Epithelial cell of alveolus of lung (primary cell): ENCODE measurements around the gene IKBKG. TPM values are rescaled to one million over a fixed set of nuclear protein-coding genes. Genes with fewer than 3 reads are reported as not detected.

Source experiments
- total RNA-seq: library from RNA; depleted of rRNA; stranded (reverse); fragments of >200 nt; gene quantifications from 2 replicates; pipeline ENCODE4 v1.2.1, GENCODE V29; 2015

The IKBKG gene, protein sequence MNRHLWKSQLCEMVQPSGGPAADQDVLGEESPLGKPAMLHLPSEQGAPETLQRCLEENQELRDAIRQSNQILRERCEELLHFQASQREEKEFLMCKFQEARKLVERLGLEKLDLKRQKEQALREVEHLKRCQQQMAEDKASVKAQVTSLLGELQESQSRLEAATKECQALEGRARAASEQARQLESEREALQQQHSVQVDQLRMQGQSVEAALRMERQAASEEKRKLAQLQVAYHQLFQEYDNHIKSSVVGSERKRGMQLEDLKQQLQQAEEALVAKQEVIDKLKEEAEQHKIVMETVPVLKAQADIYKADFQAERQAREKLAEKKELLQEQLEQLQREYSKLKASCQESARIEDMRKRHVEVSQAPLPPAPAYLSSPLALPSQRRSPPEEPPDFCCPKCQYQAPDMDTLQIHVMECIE
- total RNA-seq, result 29.2 and 58.2 TPM in 2 replicates

DNA sequence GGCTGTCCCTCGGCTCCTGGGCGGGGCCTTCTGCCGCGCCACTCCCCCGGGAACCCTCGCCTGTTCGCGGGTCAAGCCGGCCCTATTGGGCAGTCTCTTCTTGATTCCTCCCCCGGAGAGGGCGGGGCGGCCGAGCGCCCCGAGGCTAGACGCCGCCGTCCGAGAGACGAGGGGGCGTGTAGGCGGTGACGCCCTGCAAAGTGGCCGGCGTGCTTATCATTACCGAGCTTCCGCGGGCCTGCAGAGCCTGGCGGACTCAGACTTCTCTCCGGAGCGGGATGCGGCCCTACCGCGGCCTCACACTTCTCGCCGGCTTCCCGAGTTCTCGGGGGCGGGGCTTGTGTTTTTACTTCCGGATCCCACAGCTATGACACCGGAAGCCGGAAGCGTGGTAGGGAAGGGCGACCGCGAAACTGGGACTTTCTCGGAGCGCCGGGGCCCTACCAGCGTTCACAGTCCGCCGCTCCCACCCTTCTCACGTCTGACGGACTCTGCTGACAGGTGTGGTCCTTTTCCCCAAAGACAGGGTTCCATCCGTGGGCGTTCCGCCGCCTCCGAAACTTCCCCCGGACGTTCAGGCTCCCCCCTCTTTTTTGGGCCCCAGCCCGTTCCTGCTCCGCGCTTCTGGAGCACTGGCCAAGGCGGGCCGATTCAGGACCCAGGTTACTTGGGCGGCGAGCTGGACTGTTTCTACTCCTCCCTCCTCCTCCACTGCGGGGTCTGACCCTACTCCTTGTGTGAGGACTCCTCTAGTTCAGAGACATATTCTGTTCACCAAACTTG, at the start of gene IKBKG:
IKBKG (plus strand) TSS at position 376 of the 783 bp plus-strand sequence. CDS start 4,383 bp downstream, outside the sequence.

DNA sequence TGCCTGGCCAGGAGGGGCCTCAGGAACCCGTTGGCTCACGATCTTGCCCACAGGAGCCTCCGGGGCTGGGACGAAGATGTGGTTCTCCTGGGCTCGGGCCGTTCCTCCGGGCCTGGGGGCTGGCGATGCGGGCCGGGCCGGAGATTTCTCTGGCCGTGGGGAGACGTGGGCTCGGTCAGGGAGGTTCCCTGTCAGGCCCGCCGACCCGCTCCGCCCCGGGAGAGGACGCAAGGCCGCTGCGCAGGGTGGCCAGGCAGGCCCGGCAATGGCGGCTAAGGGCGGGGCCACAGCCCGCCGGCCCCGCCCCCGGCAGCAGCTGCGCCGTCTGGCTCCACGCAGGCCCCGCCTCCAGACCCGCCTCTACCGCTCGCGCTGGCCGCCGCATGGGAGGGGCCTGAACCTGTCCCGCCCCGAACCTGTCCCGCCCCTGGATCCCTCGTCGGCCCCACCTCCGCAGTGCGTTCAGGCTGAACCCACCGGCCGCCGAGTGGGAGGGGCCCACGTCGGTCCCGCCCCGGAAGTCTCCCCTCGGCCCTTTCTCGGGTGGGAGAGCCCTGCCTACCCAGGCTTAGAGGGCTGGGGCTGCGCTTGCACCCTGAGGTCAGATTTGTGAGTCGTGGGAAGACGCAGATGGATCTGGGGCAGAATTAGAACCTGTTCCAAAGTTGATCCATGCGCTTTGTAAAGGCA, 31.3 kb upstream of the IKBKG start, which contains the start of gene FAM3A:
FAM3A (minus strand) TSS at position 267 of the 690 bp plus-strand sequence. CDS start 460 bp downstream, outside the sequence.

DNA sequence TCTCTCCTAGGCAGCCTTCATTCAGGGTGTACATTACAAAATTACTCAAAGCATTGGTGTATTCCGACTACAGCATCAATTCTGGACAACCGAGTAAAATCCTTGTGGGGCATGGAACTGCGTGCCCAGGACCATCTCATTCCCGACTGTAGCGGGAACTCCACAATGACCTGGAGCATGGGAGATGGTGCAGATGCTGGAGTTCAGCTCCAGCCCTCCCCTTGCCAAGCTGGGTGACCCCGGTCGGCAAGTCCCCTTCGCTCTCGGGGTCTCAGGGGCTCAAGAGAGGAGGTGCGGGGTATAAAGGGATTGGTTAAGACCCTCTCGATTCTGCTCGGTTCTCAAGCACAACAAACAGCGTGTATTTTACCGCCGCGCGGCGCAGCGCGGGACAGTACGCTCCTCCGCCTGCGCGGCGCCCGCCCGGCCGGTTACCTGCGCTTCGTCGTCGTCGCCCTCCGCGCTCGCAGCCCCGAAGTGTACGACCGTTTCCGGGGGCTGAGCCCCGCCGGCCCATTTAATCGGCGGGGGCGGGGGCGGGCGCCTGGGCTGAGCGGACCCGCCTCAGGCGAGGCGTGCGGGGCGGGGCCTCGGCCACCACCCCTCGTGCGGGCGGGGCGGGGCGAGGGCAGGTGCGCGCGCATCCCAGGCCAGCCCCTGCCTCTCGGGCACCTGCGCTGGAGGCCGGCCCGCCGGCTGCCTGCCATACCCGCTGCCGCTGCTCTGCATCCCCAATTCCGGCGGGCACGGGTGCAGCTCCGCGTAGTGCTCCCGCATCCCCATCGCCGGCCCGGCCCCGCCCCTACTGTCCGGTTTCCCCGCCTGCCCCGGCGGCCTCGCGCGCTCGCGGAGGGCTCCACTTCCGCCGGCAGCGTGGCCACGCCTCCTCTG, 821 bp upstream of the IKBKG start, which contains the start of gene G6PD:
G6PD (minus strand) TSS at position 493 of the 891 bp plus-strand sequence. CDS start 691 bp downstream, outside the sequence.

DNA sequence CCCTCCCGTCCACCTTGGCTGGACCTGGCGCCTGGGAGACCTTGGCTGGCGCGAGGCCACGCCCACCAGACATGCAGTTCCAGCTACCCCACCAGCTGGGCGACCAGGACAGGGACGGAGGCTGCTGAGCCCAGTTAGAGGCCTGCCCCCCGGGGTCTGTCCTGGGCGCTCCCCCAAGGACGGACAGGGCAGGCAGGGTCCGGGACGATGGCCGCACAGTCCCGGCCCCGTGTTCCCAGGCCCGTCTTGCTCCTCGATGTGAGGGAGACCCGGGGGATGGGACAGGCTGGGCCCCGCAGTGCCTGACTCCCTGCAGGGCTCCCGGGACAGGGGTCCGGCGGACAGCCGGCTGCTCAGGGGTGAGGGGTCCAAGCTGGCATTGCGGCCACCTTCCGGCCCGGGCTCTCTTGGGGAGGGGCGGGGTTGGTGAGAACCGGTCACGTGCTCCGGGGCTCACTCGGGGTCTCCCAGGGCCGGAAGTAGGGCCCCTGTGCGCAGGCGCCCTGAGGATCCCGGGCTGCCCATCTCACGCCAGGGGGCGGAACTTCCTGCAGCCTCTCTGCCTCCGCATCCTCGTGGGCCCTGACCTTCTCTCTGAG, 37.3 kb downstream of the IKBKG start, which contains the start of gene CTAG1A:
CTAG1A (plus strand) TSS at position 549 of the 599 bp plus-strand sequence. CDS start 74 bp downstream, outside the sequence.

Other genes starting within 250 kb of the IKBKG start
- gene FLNA, start 173.0 kb upstream of the IKBKG start, total RNA-seq, result 745 and 2,487 TPM in 2 replicates
- 66.7 and 79.0 TPM in 2 replicates for gene EMD, start 168.3 kb upstream of the IKBKG start, total RNA-seq
- 7,452 and 8,826 TPM in 2 replicates for gene RPL10, start 149.2 kb upstream of the IKBKG start, total RNA-seq
- 47.1 and 58.0 TPM in 2 replicates for gene DNASE1L1, start 138.4 kb upstream of the IKBKG start, total RNA-seq
- gene TAFAZZIN, start 136.1 kb upstream of the IKBKG start, total RNA-seq, result 15.8 and 28.1 TPM in 2 replicates
- gene ATP6AP1, start 118.9 kb upstream of the IKBKG start, total RNA-seq, result 46.5 and 60.7 TPM in 2 replicates
- 77.9 and 123 TPM in 2 replicates for gene GDI1, start 110.5 kb upstream of the IKBKG start, total RNA-seq
- gene FAM50A, start 103.5 kb upstream of the IKBKG start, total RNA-seq, result 40.3 and 53.5 TPM in 2 replicates
- gene PLXNA3, start 89.3 kb upstream of the IKBKG start, total RNA-seq, result 7.2 and 14.2 TPM in 2 replicates
- 22.4 and 30.4 TPM in 2 replicates for gene LAGE3, start 68.3 kb upstream of the IKBKG start, total RNA-seq
- 42.8 and 49.4 TPM in 2 replicates for gene UBL4A, start 61.0 kb upstream of the IKBKG start, total RNA-seq
- gene SLC10A3, start 57.0 kb upstream of the IKBKG start, total RNA-seq, result 29.9 and 37.5 TPM in 2 replicates
- 33.1 and 37.7 TPM in 2 replicates for gene FAM3A, start 31.4 kb upstream of the IKBKG start, total RNA-seq
- gene G6PD, start 774 bp upstream of the IKBKG start, total RNA-seq, result 172 and 216 TPM in 2 replicates
- not detected in 2 replicates for gene CTAG1A, start 37.5 kb downstream of the IKBKG start, total RNA-seq
- not detected in 2 replicates for gene CTAG1B, start 71.7 kb downstream of the IKBKG start, total RNA-seq
- not detected in 2 replicates for gene CTAG2, start 106.0 kb downstream of the IKBKG start, total RNA-seq
- 0.40 and 1.9 TPM in 2 replicates for gene GAB3, start 203.5 kb downstream of the IKBKG start, total RNA-seq
- gene DKC1, start 215.2 kb downstream of the IKBKG start, total RNA-seq, result 15.6 and 29.2 TPM in 2 replicates